GM19035 (cell line): ENCODE results near the gene ADAMTSL2.

Experiments used
- ATAC-seq: cut with Tn5 transposase; IDR thresholded peaks from one replicate; pipeline ENCODE4 v1.9.1; 2021; ENCODE audit not compliant: unreplicated experiment

Gene ADAMTSL2

GRCh38 chr9:133517711-133518110 is 16.8 kb upstream of the ADAMTSL2 start:
- ATAC-seq, result no peak

- no peak for ATAC-seq
Measured at GRCh38 chr9:133518200-133518599, 16.3 kb upstream of the ADAMTSL2 start.

DNA sequence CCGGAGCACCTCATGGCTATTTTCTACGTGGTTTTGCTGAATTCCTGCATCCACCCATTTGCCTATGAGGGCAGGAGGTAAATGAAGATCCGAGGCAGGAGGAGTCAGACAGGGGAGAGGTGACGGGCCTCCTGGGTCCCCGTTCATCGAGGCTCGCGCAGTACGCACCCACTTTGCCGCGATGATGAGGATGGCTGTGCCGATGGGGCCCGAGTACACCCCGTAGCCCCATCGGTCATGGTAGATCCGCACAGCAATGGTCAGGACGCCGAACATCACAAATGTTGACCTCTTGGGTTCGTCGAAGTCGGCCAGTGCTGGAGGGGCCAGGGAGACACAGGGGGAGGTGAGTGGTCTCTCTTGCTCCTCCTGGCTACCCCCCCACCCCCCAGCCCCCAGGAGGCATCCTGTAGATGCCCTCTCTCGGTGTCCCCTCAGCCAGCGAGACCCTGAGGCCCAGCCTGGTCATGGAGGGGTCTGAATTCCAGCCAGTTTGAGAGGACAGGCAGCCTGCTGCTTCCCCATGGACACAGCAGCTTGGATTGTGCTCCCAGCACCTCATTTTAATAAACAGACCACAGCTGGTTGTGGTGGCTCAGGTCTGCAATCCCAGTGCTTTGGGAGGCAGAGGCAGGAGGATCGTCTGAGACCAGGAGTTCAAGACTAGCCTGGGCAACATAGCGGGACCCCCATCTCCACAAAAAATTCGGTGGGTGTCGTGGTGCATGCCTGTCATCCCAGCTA is 15.6 kb upstream of the ADAMTSL2 start:
- no peak for ATAC-seq

DNA sequence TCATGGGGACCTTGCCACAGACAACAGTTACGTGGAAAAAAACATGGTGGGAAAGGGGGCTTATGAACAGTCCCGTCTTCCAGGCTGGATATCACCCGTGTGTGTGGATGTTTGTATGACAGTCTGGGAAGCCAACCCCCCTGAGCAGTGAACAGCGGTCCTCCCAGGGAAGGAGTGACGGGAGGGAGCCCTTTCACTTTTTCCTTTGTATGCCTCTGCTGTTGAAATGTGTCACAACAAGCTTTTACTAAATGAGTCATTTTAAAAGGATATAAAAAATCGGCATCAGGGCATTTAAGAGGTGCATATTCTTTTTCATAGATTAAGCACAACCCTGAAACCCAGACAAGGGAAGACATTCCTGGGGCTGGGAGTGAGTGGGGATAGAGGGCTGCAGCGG is 14.8 kb upstream of the ADAMTSL2 start:
- no peak for ATAC-seq

DNA sequence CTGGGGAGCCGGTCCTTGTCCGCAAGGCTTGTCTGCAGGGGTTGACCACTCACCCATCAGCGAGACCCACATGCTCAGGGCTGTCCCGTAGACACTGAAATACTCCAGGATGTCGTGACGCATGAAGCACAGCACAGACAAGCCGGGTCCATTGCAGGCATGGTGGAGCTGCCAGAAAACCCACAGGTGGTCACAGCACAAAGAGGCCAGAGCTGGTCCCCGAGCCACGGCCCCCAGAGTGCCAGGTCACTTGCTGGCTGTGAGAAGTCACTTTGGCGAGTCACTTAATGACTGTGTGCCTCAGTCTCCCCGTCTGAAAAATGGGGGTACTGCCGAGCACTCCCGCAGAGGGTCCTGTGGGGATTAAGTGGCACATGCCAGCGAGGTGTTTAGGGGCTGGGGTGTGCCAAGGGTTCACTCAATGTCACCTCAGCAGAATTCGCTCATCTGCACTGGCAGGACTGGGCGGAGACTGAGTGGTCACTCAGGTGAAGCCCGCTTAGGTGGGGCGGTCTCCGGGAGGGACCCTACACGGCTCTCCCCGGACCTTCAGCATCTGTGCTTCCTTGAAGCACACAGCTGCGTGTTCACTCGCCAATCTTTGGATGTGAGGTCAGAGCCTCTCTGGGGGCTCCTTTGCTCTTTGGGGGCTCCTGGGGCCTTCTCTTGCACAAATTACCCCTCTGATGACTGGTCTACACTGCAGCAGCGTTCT is 14.2 kb upstream of the ADAMTSL2 start:
- ATAC-seq, result no peak

DNA sequence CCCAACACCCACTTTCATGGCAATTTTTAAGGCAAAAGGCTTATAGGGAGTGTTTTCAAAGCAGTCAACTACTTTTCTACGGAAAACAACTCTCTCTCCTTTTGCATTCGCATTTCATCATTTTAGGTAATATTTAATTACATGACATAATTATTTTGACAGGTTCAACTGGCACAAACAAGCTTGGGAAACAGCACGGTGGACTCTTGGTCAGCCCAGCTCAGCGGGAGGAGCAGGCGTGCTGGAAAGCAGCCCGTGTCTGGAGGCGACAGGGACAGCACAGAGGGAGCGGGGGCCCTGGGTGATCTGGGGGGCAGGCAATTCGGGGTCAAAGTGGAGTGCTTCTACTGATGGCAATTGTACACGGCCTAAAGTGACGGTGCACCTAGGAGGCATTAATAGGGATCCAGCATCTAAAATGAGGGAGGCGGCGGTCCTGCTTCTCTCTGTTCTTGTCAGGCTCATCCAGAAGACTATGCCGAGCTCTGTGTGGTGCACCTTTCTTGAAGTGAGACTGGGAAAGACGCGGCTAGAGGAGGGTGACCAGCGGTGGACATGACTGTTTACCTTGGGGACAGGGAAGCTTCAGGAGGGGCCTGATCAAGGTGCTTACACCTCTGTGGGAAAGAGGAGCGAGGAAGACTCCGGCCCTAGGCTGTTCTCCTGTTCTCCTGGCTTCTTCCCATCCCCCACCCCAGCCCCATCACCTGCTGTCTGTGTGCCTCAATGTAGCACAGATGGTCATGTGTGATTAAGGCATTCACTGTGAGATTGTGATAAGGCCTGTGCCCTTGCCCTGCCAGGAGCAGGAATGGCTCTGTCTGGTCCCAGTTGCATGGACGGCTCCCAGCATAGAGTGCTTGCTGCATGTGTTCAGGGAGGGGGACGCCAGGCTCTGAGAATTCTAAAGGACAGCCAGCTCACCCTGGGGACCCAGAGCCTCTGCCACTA is 13.1 kb upstream of the ADAMTSL2 start:
- ATAC-seq, result no peak

DNA sequence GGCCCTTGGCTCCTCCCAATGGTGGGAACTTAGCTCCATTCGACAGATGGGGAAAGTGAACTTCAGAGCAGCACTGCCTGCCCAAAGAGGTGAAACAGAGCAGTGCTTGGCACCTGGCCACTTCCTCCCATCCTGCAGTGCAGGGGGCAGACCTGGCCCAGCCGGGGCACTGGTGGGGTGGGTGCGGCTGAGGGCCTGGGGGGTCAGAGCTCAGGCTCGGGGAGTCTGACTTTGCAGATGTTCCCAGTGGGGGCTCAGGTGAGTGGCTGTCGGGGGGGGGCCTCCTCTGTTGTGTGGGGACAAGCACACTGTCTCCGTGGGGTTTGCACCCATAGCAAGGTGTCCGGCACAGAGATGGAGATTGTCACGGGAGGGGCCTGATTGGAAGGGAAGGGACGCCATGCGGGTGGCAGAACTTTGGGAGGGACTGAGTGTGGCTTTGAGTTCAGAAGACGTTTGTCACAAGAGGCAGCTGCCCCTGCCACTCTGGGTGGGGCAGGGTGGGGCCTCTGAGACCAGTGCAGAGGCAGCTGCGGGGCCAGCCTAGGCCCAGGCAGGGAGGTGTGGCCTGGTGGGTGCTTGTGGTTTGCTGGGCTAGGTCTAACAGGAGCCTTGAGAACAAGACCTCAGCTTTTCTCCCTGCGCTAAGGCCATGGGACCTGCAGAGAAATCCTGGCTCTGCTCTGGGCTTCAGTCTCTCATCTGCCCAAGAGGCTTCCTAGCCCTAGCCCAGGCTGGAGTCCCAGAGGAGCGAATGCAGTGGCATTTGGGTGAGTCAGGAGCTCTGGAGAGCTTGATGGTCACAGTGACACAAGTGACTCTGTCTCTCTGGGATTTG is 12.2 kb upstream of the ADAMTSL2 start:
- ATAC-seq, result no peak

DNA sequence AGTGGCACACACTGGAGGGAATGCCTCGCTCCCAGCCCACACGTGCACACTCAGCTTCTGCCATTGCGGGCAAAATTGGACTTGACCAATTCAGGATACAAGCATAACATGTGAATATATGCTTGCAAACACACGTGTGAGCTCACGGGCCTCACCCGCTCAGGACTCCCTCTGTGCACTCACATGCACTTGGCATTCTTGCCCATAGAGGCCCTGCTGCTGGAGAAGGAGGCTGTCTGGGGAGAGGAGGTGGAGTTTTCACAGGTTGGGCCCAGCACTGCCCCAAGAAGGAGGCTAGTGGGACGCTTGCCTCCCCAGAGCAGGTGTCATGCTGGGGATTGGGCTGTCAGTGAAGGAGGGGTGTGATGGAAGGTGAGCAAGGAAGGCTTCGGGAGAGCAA is 11.4 kb upstream of the ADAMTSL2 start:
- ATAC-seq, result no peak

- no peak for ATAC-seq
Measured at GRCh38 chr9:133524146-133524545, 10.4 kb upstream of the ADAMTSL2 start.

DNA sequence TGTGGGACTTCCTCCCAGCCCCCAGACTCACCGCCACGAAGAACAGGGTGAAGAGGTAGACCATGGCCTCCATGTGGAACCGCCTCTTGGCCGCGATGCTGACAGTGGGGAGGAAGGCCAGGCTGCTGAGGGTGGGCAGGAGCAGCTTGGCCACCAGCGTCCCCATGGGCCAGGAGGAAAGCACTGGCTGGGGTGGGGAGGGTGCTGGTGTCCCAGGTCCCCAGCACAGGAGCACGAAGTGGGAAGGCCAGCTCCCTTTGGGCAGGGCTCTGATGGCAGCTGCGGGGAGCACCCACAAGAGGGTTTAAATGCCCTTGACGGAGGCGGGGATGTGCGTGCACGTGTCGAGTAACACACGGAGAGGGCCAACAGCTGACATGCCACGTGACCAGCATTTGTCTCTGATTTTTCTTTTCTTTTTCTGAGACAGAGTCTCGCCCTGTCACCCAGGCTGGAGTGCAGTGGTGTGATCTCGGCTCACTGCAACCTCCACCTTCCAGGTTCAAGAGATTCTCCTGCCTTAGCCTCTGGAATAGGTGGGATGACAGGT is 9.8 kb upstream of the ADAMTSL2 start, which contains the start of gene MYMK:
Gene MYMK, minus strand, starts transcription at position 281 of the 550 bp plus-strand sequence. Its CDS starts 115 bp downstream, at position 166.
- no peak for ATAC-seq

- no peak for ATAC-seq
Measured at GRCh38 chr9:133525677-133526076, 8.8 kb upstream of the ADAMTSL2 start.

DNA sequence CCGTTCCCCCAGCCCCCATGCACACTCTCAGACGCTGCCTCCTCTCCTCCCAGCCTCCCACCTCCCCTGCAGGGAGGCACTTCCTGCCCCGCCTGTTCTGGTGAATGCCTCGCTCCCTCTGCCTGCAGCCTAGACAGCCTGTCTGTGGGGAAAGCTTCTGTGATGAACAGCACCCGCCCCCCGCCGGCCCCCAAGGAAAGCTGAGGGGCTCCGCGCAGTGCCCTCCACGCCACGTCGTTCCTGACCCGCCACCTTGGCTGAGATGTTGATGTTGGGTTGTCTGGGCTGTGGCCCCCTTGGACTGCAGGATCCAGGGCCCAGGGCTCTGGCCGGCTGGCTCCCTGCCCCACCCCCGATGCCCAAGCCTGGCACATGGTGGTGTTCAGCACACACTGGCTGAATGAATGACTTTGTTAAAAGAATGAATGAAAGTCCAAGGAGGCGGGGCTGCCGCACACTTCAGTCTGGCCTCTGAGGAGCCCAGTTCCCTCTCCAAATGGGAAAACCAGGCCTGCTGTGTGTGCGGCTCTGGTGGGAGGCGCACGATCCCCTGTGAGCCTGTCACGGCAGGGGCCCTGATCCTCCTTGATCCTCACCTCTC is 7.7 kb upstream of the ADAMTSL2 start:
- no peak for ATAC-seq

- no peak for ATAC-seq
Measured at GRCh38 chr9:133527444-133527920, 7.0 kb upstream of the ADAMTSL2 start.

GRCh38 chr9:133528001-133528875 is 6.3 kb upstream of the ADAMTSL2 start:
- ATAC-seq, result no peak

GRCh38 chr9:133528876-133529241 is 5.6 kb upstream of the ADAMTSL2 start:
- ATAC-seq, result no peak

- no peak for ATAC-seq
Measured at GRCh38 chr9:133529457-133529856, 5.0 kb upstream of the ADAMTSL2 start.

DNA sequence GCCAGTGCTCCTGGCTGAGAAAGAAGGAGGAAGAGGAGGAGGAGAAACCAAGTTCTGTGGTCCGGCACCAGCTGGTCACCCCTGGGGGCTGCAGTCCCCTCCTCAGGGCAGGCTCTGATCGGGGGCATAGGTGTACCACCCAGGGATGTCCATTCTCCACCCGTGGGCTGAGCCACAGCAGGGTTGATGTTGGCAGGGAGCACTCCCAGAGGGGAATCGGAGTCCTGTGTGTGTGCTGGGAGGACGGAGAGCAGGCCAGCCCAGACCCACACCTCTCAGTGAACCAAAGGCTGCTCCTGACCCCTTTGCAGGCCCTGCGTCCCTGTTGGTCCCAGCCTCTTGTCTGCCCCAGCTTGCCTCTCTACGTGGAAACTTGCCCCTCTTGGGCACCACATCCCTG is 4.6 kb upstream of the ADAMTSL2 start:
- ATAC-seq, result no peak

DNA sequence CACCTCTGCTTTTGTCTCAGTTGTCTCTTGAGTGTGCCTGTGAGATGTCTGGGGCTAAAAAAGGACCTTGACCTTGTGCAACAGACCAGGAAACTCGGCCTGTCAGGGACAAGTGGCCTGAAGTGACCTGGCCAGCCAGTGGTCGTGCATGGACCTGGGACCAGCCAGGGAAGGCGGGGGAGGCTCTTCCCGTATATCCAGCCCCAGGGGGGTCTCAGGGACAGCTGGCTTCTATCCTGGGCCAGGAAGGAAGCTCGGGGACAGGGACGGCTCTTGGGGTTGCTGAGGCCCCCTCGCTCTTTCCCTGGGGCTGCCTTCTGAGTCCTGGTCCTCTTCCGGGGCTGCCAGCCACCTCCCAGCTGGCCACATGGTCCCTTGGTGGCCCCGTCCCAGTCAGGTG is 3.2 kb upstream of the ADAMTSL2 start:
- ATAC-seq, result no peak
